ENCODE results near the gene TUBG1.

GRCh38 chr17:42660692-42661345, 51.3 kb downstream of the TUBG1 start:
- TF ChIP-seq POLR2A (IDR thresholded peaks at IDR 0.05) (no peak), EP300 (IDR thresholded peaks at IDR 0.05) (no peak)
- TF ChIP-seq, protein P1, sequence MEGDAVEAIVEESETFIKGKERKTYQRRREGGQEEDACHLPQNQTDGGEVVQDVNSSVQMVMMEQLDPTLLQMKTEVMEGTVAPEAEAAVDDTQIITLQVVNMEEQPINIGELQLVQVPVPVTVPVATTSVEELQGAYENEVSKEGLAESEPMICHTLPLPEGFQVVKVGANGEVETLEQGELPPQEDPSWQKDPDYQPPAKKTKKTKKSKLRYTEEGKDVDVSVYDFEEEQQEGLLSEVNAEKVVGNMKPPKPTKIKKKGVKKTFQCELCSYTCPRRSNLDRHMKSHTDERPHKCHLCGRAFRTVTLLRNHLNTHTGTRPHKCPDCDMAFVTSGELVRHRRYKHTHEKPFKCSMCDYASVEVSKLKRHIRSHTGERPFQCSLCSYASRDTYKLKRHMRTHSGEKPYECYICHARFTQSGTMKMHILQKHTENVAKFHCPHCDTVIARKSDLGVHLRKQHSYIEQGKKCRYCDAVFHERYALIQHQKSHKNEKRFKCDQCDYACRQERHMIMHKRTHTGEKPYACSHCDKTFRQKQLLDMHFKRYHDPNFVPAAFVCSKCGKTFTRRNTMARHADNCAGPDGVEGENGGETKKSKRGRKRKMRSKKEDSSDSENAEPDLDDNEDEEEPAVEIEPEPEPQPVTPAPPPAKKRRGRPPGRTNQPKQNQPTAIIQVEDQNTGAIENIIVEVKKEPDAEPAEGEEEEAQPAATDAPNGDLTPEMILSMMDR (IDR thresholded peaks at IDR 0.05): no peak

All from tibial nerve (tissue), 4 donors.